Loucy (cell line): Measurements from ENCODE around the gene OTP.

Source experiments
- H2AFZ ChIP-seq: fragments of 200-600 bp; sonication (generic); 2 replicates; pipeline ENCODE4 v1.6.0; 2016; ENCODE audit warnings: antibody characterized with exemption, mild to moderate bottlenecking, low read length, moderate library complexity
- H3F3A ChIP-seq: fragments of 200-600 bp; 2 replicates; pipeline ENCODE4 v1.6.0; 2016; ENCODE audit warnings: antibody characterized with exemption, low read depth, mild to moderate bottlenecking
- H3K27me3 ChIP-seq: fragments of 200-600 bp; sonication (generic); 2 replicates; pipeline ENCODE4 v1.6.1; 2014; ENCODE audit warnings: low read length, mild to moderate bottlenecking; ENCODE audit not compliant: insufficient read depth, poor library complexity, severe bottlenecking
- H3K36me3 ChIP-seq: fragments of 200-600 bp; sonication (generic); 2 replicates; pipeline ENCODE4 v1.6.1; 2016; ENCODE audit warnings: low read length; ENCODE audit not compliant: insufficient read depth
- H3K4me1 ChIP-seq: fragments of 200-600 bp; sonication (generic); 2 replicates; pipeline ENCODE4 v1.5.1; 2014; ENCODE audit warnings: low read length, mild to moderate bottlenecking; ENCODE audit not compliant: insufficient read depth, poor library complexity, severe bottlenecking
- H3K4me2 ChIP-seq: fragments of 200-600 bp; sonication (generic); 2 replicates; pipeline ENCODE4 v1.6.0; 2014; ENCODE audit warnings: antibody characterized with exemption, low read length, low read depth, mild to moderate bottlenecking; ENCODE audit not compliant: poor library complexity, severe bottlenecking
- H3K4me3 ChIP-seq: fragments of 200-600 bp; sonication (generic); 2 replicates; pipeline ENCODE4 v1.5.1; 2014; ENCODE audit warnings: low read length, mild to moderate bottlenecking, mixed read lengths; ENCODE audit not compliant: poor library complexity, severe bottlenecking
- H3K79me2 ChIP-seq: fragments of 200-600 bp; sonication (generic); 2 replicates; pipeline ENCODE4 v1.6.1; 2014; ENCODE audit warnings: low read length; ENCODE audit not compliant: insufficient read depth
- H3K9ac ChIP-seq: fragments of 200-600 bp; sonication (generic); 2 replicates; pipeline ENCODE4 v1.6.0; 2014; ENCODE audit warnings: mild to moderate bottlenecking, low read depth, low read length, moderate library complexity; ENCODE audit not compliant: poor library complexity, severe bottlenecking
- H3K9me2 ChIP-seq: fragments of 200-600 bp; sonication (generic); replicated peaks from 2 replicates; pipeline ENCODE4 v1.6.1; 2016; ENCODE audit warnings: low read depth, low read length, mixed read lengths
- H3K9me3 ChIP-seq: fragments of 200-600 bp; sonication (generic); 2 replicates; pipeline ENCODE4 v1.6.1; 2014; ENCODE audit warnings: mild to moderate bottlenecking, antibody characterized with exemption, low read length, low read depth; ENCODE audit not compliant: insufficient read depth
- H4K20me1 ChIP-seq: fragments of 200-600 bp; sonication (generic); 2 replicates; pipeline ENCODE4 v1.6.0; 2014; ENCODE audit warnings: antibody characterized with exemption, low read length, mild to moderate bottlenecking; ENCODE audit not compliant: insufficient read depth, poor library complexity, severe bottlenecking
- CTCF ChIP-seq: fragments of 200-600 bp; sonication (generic); conservative IDR thresholded peaks from 2 replicates; pipeline ENCODE4 v1.5.1; 2014; ENCODE audit warnings: mild to moderate bottlenecking, antibody characterized with exemption, low read length
- EZH2phosphoT487 ChIP-seq: fragments of 200-600 bp; IDR thresholded peaks from 2 replicates; pipeline ENCODE4 v1.6.1; 2018; ENCODE audit warnings: antibody characterized with exemption, mild to moderate bottlenecking, moderate library complexity, borderline replicate concordance

Gene OTP

GRCh38 chr5:77658662-77659061 lies 20.1 kb upstream of the OTP start:
- no peaks in the 10 kb centered on the region for H3F3A ChIP-seq
- H3K4me2 ChIP-seq = no peak overlapping the region
- no peaks in the 10 kb centered on the region for H4K20me1 ChIP-seq
- no peak for TF ChIP-seq CTCF
- no peak for TF ChIP-seq EZH2phosphoT487
- no peaks in the 10 kb centered on the region for H3K9me3 ChIP-seq
- H3K4me1 ChIP-seq = no peaks in the 10 kb centered on the region
- H2AFZ ChIP-seq = no peak overlapping the region
- no peaks in the 10 kb centered on the region for H3K36me3 ChIP-seq
- no peaks in the 10 kb centered on the region for H3K79me2 ChIP-seq
- H3K27me3 ChIP-seq = no peaks in the 10 kb centered on the region
- no peak overlapping the region for H3K4me3 ChIP-seq
- H3K9ac ChIP-seq = no peak overlapping the region
- H3K9me2 ChIP-seq = no peaks in the 10 kb centered on the region

GRCh38 chr5:77651343-77651742 lies 12.8 kb upstream of the OTP start:
- H2AFZ ChIP-seq = no peak overlapping the region
- TF ChIP-seq CTCF = no peak
- no peak for TF ChIP-seq EZH2phosphoT487

GRCh38 chr5:77650686-77651085 lies 12.2 kb upstream of the OTP start:
- H3K4me3 ChIP-seq = no peak overlapping the region
- H3K9ac ChIP-seq = no peak overlapping the region
- no peak overlapping the region for H3K4me2 ChIP-seq
- no peaks in the 10 kb centered on the region for H3K79me2 ChIP-seq
- no peaks in the 10 kb centered on the region for H4K20me1 ChIP-seq
- no peaks in the 10 kb centered on the region for H3K9me3 ChIP-seq
- no peaks in the 10 kb centered on the region for H3K9me2 ChIP-seq
- no peaks in the 10 kb centered on the region for H3K4me1 ChIP-seq
- TF ChIP-seq EZH2phosphoT487 (no peak), CTCF (no peak)
- no peak overlapping the region for H2AFZ ChIP-seq
- no peaks in the 10 kb centered on the region for H3K27me3 ChIP-seq
- H3K36me3 ChIP-seq = no peaks in the 10 kb centered on the region
- H3F3A ChIP-seq = no peaks in the 10 kb centered on the region

More at GRCh38 chr5:77651343-77651742, 12.8 kb upstream of the OTP start:
- Histone ChIP-seq H3K4me1 (no peaks in the 10 kb centered on the region), H3F3A (no peaks in the 10 kb centered on the region), H3K79me2 (no peaks in the 10 kb centered on the region), H3K9me2 (no peaks in the 10 kb centered on the region), H3K27me3 (no peaks in the 10 kb centered on the region), H4K20me1 (no peaks in the 10 kb centered on the region), H3K9me3 (no peaks in the 10 kb centered on the region), H3K4me2 (no peak overlapping the region), H3K4me3 (no peak overlapping the region), H3K9ac (no peak overlapping the region), H3K36me3 (no peaks in the 10 kb centered on the region)
